ENCODE results near the gene DUSP28.

GRCh38 chr2:240576436-240577205 is 16.5 kb downstream of the DUSP28 start:
- TF ChIP-seq CTCF (conservative IDR thresholded peaks at IDR 0.05; ENCODE audit: low read depth, low read length) (no peak), EZH2 (IDR thresholded peaks at IDR 0.05; ENCODE audit: borderline replicate concordance, low read depth, low read length, poor library complexity, severe bottlenecking) (no peak)

All from A673 (cell line).